H1 (cell line): Measurements from ENCODE around the gene KLK7. TPM values are rescaled to one million over a fixed set of nuclear protein-coding genes. Genes with fewer than 3 reads are reported as not detected.

ENCODE experiments used
- CTCF ChIA-PET: fragments of 300-600 bp; sonication (Branson Sonifier 250); formaldehyde crosslinking; loops from one replicate; lab custom pipeline; 2021; ENCODE audit not compliant: partially characterized antibody; lab: Charles Lee
- POLR2A ChIA-PET: fragments of 300-600 bp; sonication (Branson Sonifier 250); formaldehyde crosslinking; loops from one replicate; lab custom pipeline; 2021; ENCODE audit warnings: inconsistent platforms; ENCODE audit not compliant: partially characterized antibody; lab: Charles Lee
- DNase-seq, 2 experiments: peaks; one replicate each; pipeline versions ENCODE4 v3.0.0 to v3.0.0-alpha.2; 2010 to 2022; ENCODE audit warnings: low spot score in 2 of 2, low read depth in 1 of 2, mixed read lengths in 1 of 2
- FAIRE-seq: peaks from 2 replicates; lab custom pipeline; 2011; peaks lifted over from hg19 to GRCh38; lab: Jason Lieb, UNC
- H2AFZ ChIP-seq: 2 replicates; pipeline ENCODE4 v1.8.1; 2012; ENCODE audit warnings: low read length, inconsistent platforms
- H2AK5ac ChIP-seq: 2 replicates; pipeline ENCODE4 v1.6.1; 2013; ENCODE audit warnings: low read depth, low read length
- H2BK120ac ChIP-seq: replicated peaks from 2 replicates; pipeline ENCODE3; 2013; ENCODE audit warnings: low read depth, low read length, inconsistent platforms
- H2BK12ac ChIP-seq: 2 replicates; pipeline ENCODE4 v1.6.1; 2013; ENCODE audit warnings: low read depth, low read length
- H2BK15ac ChIP-seq: 2 replicates; pipeline ENCODE4 v1.6.1; 2013; ENCODE audit warnings: low read length
- H2BK20ac ChIP-seq: 2 replicates; pipeline ENCODE4 v1.6.1; 2013; ENCODE audit warnings: low read length
- H2BK5ac ChIP-seq: 2 replicates; pipeline ENCODE4 v1.6.1; 2013; ENCODE audit warnings: low read depth, low read length
- H3K14ac ChIP-seq: 2 replicates; pipeline ENCODE4 v1.6.1; 2013; ENCODE audit warnings: inconsistent platforms; ENCODE audit not compliant: insufficient read length
- H3K18ac ChIP-seq: 2 replicates; pipeline ENCODE4 v1.6.1; 2013; ENCODE audit warnings: low read length; ENCODE audit errors: extremely low read depth
- H3K23ac ChIP-seq: 2 replicates; pipeline ENCODE4 v1.6.1; 2013; ENCODE audit warnings: inconsistent platforms; ENCODE audit not compliant: insufficient read length
- H3K23me2 ChIP-seq: 2 replicates; pipeline ENCODE4 v1.6.1; 2013; ENCODE audit warnings: low read depth, low read length
- H3K27ac ChIP-seq: 2 replicates; pipeline ENCODE4 v1.6.1; 2011; ENCODE audit warnings: low read depth, low read length, inconsistent platforms
- H3K27me3 ChIP-seq, 4 experiments: replicated peaks in 1 of 4; 1 replicate in 1 of 4; 2 replicates in 3 of 4; pipeline versions ENCODE4 v1.6.1 to v1.8.1; 2011 to 2013; ENCODE audit warnings: low read length in 3 of 4, mild to moderate bottlenecking in 3 of 4, inconsistent platforms in 2 of 4, mixed read lengths in 2 of 4, moderate library complexity in 1 of 4; ENCODE audit not compliant: control insufficient read depth in 3 of 4, insufficient read depth in 3 of 4; ENCODE audit errors: extremely low read depth in 1 of 4
- H3K36me3 ChIP-seq, 4 experiments: 2 replicates each; pipeline versions ENCODE4 v1.6.1 to v1.8.1; 2011 to 2013; ENCODE audit warnings: mild to moderate bottlenecking in 4 of 4, low read length in 3 of 4, moderate library complexity in 2 of 4, control low read depth in 1 of 4, inconsistent platforms in 1 of 4; ENCODE audit not compliant: insufficient read depth in 4 of 4, control insufficient read depth in 2 of 4
- H3K4ac ChIP-seq: replicated peaks from 2 replicates; pipeline ENCODE3; 2013; ENCODE audit warnings: low read length, low read depth, mixed read lengths, inconsistent platforms; ENCODE audit not compliant: insufficient read length
- H3K4me1 ChIP-seq, 4 experiments: replicated peaks in 1 of 4; 1 replicate in 1 of 4; 2 replicates in 3 of 4; pipeline versions ENCODE4 v1.6.1 to v1.8.1; 2011 to 2013; ENCODE audit warnings: low read length in 3 of 4, inconsistent platforms in 2 of 4, mixed read lengths in 1 of 4; ENCODE audit not compliant: insufficient read depth in 4 of 4, control insufficient read depth in 3 of 4
- H3K4me2 ChIP-seq, 2 experiments: 2 replicates each; pipeline versions ENCODE4 v1.6.1 to v1.8.1; 2011 to 2013; ENCODE audit warnings: low read depth in 2 of 2, low read length in 2 of 2, control low read depth in 1 of 2, inconsistent platforms in 1 of 2, mild to moderate bottlenecking in 1 of 2; ENCODE audit not compliant: insufficient read depth in 1 of 2
- H3K4me3 ChIP-seq, 4 experiments: fragments of 200-600, 300-600 bp in 1 of 4; sonication (generic), shearing (Covaris generic), sonication (Bioruptor Twin) in 1 of 4; 2 replicates each; pipeline versions ENCODE4 v1.5.1 to v1.8.1; 2011 to 2016; ENCODE audit warnings: low read length in 4 of 4, low read depth in 3 of 4, control low read depth in 2 of 4, inconsistent platforms in 2 of 4, mild to moderate bottlenecking in 2 of 4, mixed read lengths in 1 of 4, moderate library complexity in 1 of 4; ENCODE audit not compliant: insufficient read depth in 2 of 4; ENCODE audit errors: extremely low read depth in 1 of 4
- H3K56ac ChIP-seq: replicated peaks from 2 replicates; pipeline ENCODE3; 2013; ENCODE audit warnings: low read depth, mild to moderate bottlenecking, mixed read lengths, low read length, inconsistent platforms; ENCODE audit not compliant: insufficient read length
- H3K79me1 ChIP-seq: 2 replicates; pipeline ENCODE4 v1.6.1; 2013; ENCODE audit warnings: low read depth, low read length, control low read depth
- H3K79me2 ChIP-seq, 2 experiments: 2 replicates each; pipeline versions ENCODE4 v1.6.1 to v1.8.1; 2012 to 2013; ENCODE audit warnings: low read length in 2 of 2, mild to moderate bottlenecking in 2 of 2, inconsistent platforms in 1 of 2; ENCODE audit not compliant: insufficient read depth in 2 of 2, control insufficient read depth in 1 of 2
- H3K9ac ChIP-seq, 4 experiments: replicated peaks in 1 of 4; 1 replicate in 1 of 4; 2 replicates in 3 of 4; pipeline versions ENCODE4 v1.6.1 to v1.8.1; 2011 to 2013; ENCODE audit warnings: low read depth in 3 of 4, low read length in 3 of 4, control low read depth in 2 of 4, mild to moderate bottlenecking in 2 of 4, moderate library complexity in 2 of 4, inconsistent platforms in 1 of 4; ENCODE audit errors: extremely low read depth in 1 of 4
- H3K9me3 ChIP-seq, 2 experiments: 2 replicates each; pipeline versions ENCODE4 v1.6.1 to v1.8.1; 2012 to 2013; ENCODE audit warnings: mild to moderate bottlenecking in 2 of 2, moderate library complexity in 2 of 2, control low read depth in 1 of 2, inconsistent platforms in 1 of 2, low read depth in 1 of 2, low read length in 1 of 2, mixed read lengths in 1 of 2; ENCODE audit not compliant: insufficient read depth in 2 of 2
- H4K20me1 ChIP-seq, 2 experiments: replicated peaks in 1 of 2; 2 replicates each; pipeline versions ENCODE3 to v1.8.1; 2011 to 2013; ENCODE audit warnings: inconsistent platforms in 2 of 2, low read length in 2 of 2, mild to moderate bottlenecking in 1 of 2; ENCODE audit not compliant: insufficient read depth in 2 of 2, control insufficient read depth in 1 of 2
- H4K5ac ChIP-seq: 2 replicates; pipeline ENCODE4 v1.6.1; 2013; ENCODE audit warnings: low read length, low read depth, mixed read lengths, inconsistent platforms; ENCODE audit not compliant: insufficient read length
- H4K8ac ChIP-seq: 2 replicates; pipeline ENCODE4 v1.8.0; 2013; ENCODE audit warnings: mild to moderate bottlenecking, moderate library complexity, low read length, inconsistent platforms; ENCODE audit not compliant: insufficient read depth; ENCODE audit errors: extremely low read depth
- H4K91ac ChIP-seq: replicated peaks from 2 replicates; pipeline ENCODE3; 2013; ENCODE audit warnings: low read length, mixed read lengths, inconsistent platforms; ENCODE audit not compliant: insufficient read length
- CREB1 ChIP-seq: IDR thresholded peaks from 2 replicates; pipeline ENCODE4 v1.6.1; 2012; ENCODE audit warnings: inconsistent platforms
- GTF2F1 ChIP-seq: IDR thresholded peaks from 2 replicates; pipeline ENCODE4 v1.6.1; 2012; ENCODE audit warnings: low read depth, low read length, improper control_type of control experiment, borderline replicate concordance
- HDAC2 ChIP-seq, 2 experiments: fragments of 300-600 bp in 1 of 2; sonication (generic) in 1 of 2; IDR thresholded peaks; 2 replicates each; pipeline ENCODE4 v1.6.1; 2011 to 2012; ENCODE audit warnings: low read depth in 2 of 2, low read length in 2 of 2, mild to moderate bottlenecking in 2 of 2, moderate library complexity in 2 of 2, borderline replicate concordance in 1 of 2, inconsistent platforms in 1 of 2
- KDM4A ChIP-seq: IDR thresholded peaks from one replicate; pipeline ENCODE4 v1.7.1; 2012; ENCODE audit warnings: low read depth, mild to moderate bottlenecking, moderate library complexity, low read length, inconsistent platforms; ENCODE audit not compliant: severe bottlenecking
- PHF8 ChIP-seq: fragments of 200-600 bp; sonication (generic); conservative IDR thresholded peaks from 2 replicates; pipeline ENCODE4 v1.7.1; 2012; ENCODE audit warnings: low read depth, mild to moderate bottlenecking, inconsistent platforms, low read length, moderate library complexity
- SIN3A ChIP-seq, 2 experiments: IDR thresholded peaks in 1 of 2; conservative IDR thresholded peaks in 1 of 2; 2 replicates each; pipeline ENCODE4 v1.6.1; 2011 to 2012; ENCODE audit warnings: low read length in 2 of 2, improper control_type of control experiment in 1 of 2, low read depth in 1 of 2, mild to moderate bottlenecking in 1 of 2
- SIRT6 ChIP-seq: IDR thresholded peaks from one replicate; pipeline ENCODE4 v1.7.1; 2012; ENCODE audit warnings: low read length, inconsistent platforms
- TAF7 ChIP-seq: optimal IDR thresholded peaks from 2 replicates; pipeline ENCODE3; 2011; ENCODE audit warnings: low read depth, mild to moderate bottlenecking, inconsistent platforms, low read length, moderate library complexity, borderline replicate concordance
- TEAD4 ChIP-seq: IDR thresholded peaks from 2 replicates; pipeline ENCODE4 v1.6.1; 2012; ENCODE audit warnings: low read depth, low read length, inconsistent platforms, mixed read lengths
- YY1 ChIP-seq: IDR thresholded peaks from 2 replicates; pipeline ENCODE4 v1.6.1; 2011; ENCODE audit warnings: low read depth, mild to moderate bottlenecking, low read length
- WGBS, 2 experiments: shearing (Covaris generic) in 1 of 2; methylation state at CpG; one replicate each; pipeline versions ENCODE4 v1.1.6 to v1.1.7; 2013 to 2015; ENCODE audit warnings: low lambda C conversion rate in 2 of 2, mixed read lengths in 2 of 2, inconsistent platforms in 1 of 2, low coverage in 1 of 2, missing lambda C conversion rate in 1 of 2; ENCODE audit not compliant: insufficient replicate concordance in 2 of 2, insufficient coverage in 1 of 2, insufficient read length in 1 of 2; ENCODE audit errors: extremely low coverage in 1 of 2, missing lambda C conversion rate in 1 of 2; 5-methylcytosine and 5-hydroxymethylcytosine counted together
- polyA plus RNA-seq, 7 experiments: library from polyadenylated mRNA; depleted of rRNA in 3 of 7; stranded (reverse) in 5 of 7; unstranded in 2 of 7; fragments of >200 nt in 5 of 7; fragments of 200-250 nt in 2 of 7; gene quantifications; 1 replicate in 5 of 7; 2 replicates in 1 of 7; 4 replicates in 1 of 7; pipeline versions ENCODE4 v1.2.1 to v1.2.3, GENCODE V29; 2011 to 2013; ENCODE audit warnings: missing spikeins in 2 of 7, mixed read lengths in 2 of 7
- total RNA-seq: library from RNA; stranded (reverse); fragmentation: NEBNext Ultra II Directional; extraction: Animal tissue kit (Norgen Biotek cat#: 25700); gene quantifications from 2 replicates; pipeline ENCODE4 v1.2.1, GENCODE V29; 2021
- TF ChIP-seq, protein P1 (sequence below): IDR thresholded peaks from 2 replicates; pipeline ENCODE4 v1.6.1; 2012; ENCODE audit warnings: inconsistent platforms

Gene KLK7
- total and polyA plus RNA-seq, 2 of the 8 experiments (the other 6 are each of a cell fraction or from before 2014, with no cell fraction given): 0.73 to 1.4 TPM

DNA sequence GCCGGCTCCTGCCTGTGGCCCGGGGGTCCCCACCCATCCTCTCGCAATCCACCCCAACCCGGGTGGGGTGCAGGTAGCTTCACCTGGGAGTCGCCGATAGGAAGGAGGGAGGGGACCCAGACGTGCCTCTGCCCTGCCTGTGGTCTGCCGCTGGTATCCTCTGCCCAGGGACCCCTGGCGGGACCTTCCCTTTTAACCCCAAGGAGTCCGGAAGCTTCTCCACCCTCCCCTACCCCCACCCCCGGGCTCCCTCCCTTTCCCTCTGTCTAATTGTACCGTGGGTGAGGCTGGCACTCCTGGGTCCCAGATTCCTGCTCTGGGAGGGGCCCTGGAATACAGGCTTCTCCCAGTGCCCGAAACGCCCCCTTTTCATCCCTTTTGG lies 35.8 kb upstream of the KLK7 start, which contains the start of gene KLK10:
Gene KLK10, minus strand, starts transcription at position 166 of the 382 bp plus-strand sequence. CDS start 579 bp downstream, outside the sequence.
- no peak within 1 kb of the TSS for H3K23ac ChIP-seq
- peak within 1 kb of the TSS; percentile 81 to 93 for H3K4me2 ChIP-seq
- H3K14ac ChIP-seq: no peak within 1 kb of the TSS
- FAIRE-seq: no peak
- peaks cover 14% of the 10 kb centered on the region; the same call in 1 of the 2 replicates for H3K23me2 ChIP-seq
- CTCF ChIA-PET: interaction anchor here (0.6 to 15.0 kb wide), 10 partner anchors 26 to 85 kb away, joined by 3 to 269 read pairs (median 4); no protein-coding TSS in a partner anchor
- H2BK20ac ChIP-seq: 0 out of 2 replicates have a peak within 1 kb of the TSS, but pooled peaks have one; percentile 93
- H3K27me3 ChIP-seq: peaks cover 0 to 30% (median 19%) of the 10 kb centered on the region in 4 experiments; a peak in 5 of 7 replicates
- H2BK15ac ChIP-seq: peak within 1 kb of the TSS; percentile 97; the same call in 1 of the 2 replicates
- no peak within 1 kb of the TSS for H3K27ac ChIP-seq
- peak within 1 kb of the TSS; percentile 36 for H4K91ac ChIP-seq
- no peak within 1 kb of the TSS for H4K5ac ChIP-seq
- no peak within 1 kb of the TSS for H2BK120ac ChIP-seq
- H3K4ac ChIP-seq: peak within 1 kb of the TSS; percentile 32
- peak within 1 kb of the TSS; percentile 72; the same call in 1 of the 2 replicates for H2BK12ac ChIP-seq
- H3K79me2 ChIP-seq: no peaks in the 10 kb centered on the region
- H3K4me3 ChIP-seq: peak within 1 kb of the TSS; percentile 51 to 73 (median 52)
- peak within 1 kb of the TSS; percentile 55; the same call in 1 of the 2 replicates for H2BK5ac ChIP-seq
- H3K4me1 ChIP-seq: peaks cover 0 to 7% (median 3%) of the 10 kb centered on the region in 4 experiments; a peak in 5 of 7 replicates
- no peak for DNase-seq
- 18% methylated on average over 6 of the region's 14 CpGs; no CpG with 5 or more reads in 1 of the 2 experiments for WGBS, 2 experiments
- H3K9ac ChIP-seq: no peak within 1 kb of the TSS; a peak in 1 of 7 replicates
- POLR2A ChIA-PET: interaction anchor here (1.2 to 1.5 kb wide), 2 partner anchors 10 to 77 kb away, joined by 3 to 4 read pairs; no protein-coding TSS in a partner anchor
- H3K79me1 ChIP-seq: no peaks in the 10 kb centered on the region
- H4K8ac ChIP-seq: peak within 1 kb of the TSS; percentile 71
- H3K36me3 ChIP-seq: no peaks in the 10 kb centered on the region
- H2AFZ ChIP-seq: peak within 1 kb of the TSS; percentile 41; the same call in 1 of the 2 replicates
- peak within 1 kb of the TSS; percentile 38 for H3K18ac ChIP-seq
- H4K20me1 ChIP-seq: no peaks in the 10 kb centered on the region
- no peak within 1 kb of the TSS; the same call in 1 of the 2 replicates for H2AK5ac ChIP-seq
- no peak within 1 kb of the TSS for H3K56ac ChIP-seq
- H3K9me3 ChIP-seq: no peaks in the 10 kb centered on the region
- TF ChIP-seq HDAC2 (IDR thresholded peaks at IDR 0.05; ENCODE audit: borderline replicate concordance in 1 of 2, low read depth in 2 of 2, low read length in 2 of 2): no peak
- TF ChIP-seq, protein P1, sequence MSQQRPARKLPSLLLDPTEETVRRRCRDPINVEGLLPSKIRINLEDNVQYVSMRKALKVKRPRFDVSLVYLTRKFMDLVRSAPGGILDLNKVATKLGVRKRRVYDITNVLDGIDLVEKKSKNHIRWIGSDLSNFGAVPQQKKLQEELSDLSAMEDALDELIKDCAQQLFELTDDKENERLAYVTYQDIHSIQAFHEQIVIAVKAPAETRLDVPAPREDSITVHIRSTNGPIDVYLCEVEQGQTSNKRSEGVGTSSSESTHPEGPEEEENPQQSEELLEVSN: no peak
- TF ChIP-seq SIRT6: no peak
- TF ChIP-seq KDM4A: no peak
- TF ChIP-seq SIN3A (conservative IDR thresholded peaks at IDR 0.05 in 1 of 2, IDR thresholded peaks at IDR 0.05 in 1 of 2; ENCODE audit: low read depth in 1 of 2, low read length in 2 of 2): no peak
- no peak for TF ChIP-seq TEAD4
- TF ChIP-seq PHF8: no peak
- no peak for TF ChIP-seq CREB1
- no peak for TF ChIP-seq TAF7
- TF ChIP-seq GTF2F1: no peak
- no peak for TF ChIP-seq YY1
